K562 (cell line): ENCODE data around the gene LY6G6D. TPM values are rescaled to one million over a fixed set of nuclear protein-coding genes. Genes with fewer than 3 reads are reported as not detected.

ENCODE experiments used
- ATAC-seq: fragments of 200-7000 bp; cut with Tn5 transposase; 3 replicates; pipeline ENCODE4 v1.9.1; 2020; ENCODE audit warnings: moderate library complexity
- BruUV-seq: library from RNA; stranded (reverse); fragments of 400-500 nt; replicated peaks from 2 replicates; lab custom pipeline; 2021; lab: Mats Ljungman, UMichigan
- CTCF ChIA-PET: fragments of 300-600 bp; formaldehyde crosslinking; extraction: SDS; loops from one replicate; lab custom pipeline; 2021; ENCODE audit warnings: low intra/inter-chr PET ratio; lab: Yijun Ruan, JAX
- POLR2A ChIA-PET: fragments of 300-600, 350-650 bp; sonication (Branson Sonifier 250); formaldehyde crosslinking; extraction: SDS; loops from one replicate; lab custom pipeline; 2021; ENCODE audit warnings: antibody characterized with exemption, inconsistent platforms; lab: Yijun Ruan, JAX
- DNase-seq, 4 experiments: peaks; one replicate each; pipeline versions ENCODE4 v3.0.0 to v3.0.0-alpha.2; 2011 to 2018; ENCODE audit warnings: low spot score in 3 of 4, mixed read lengths in 3 of 4; ENCODE audit errors: extremely low read depth in 1 of 4
- FAIRE-seq: peaks from 2 replicates; lab custom pipeline; 2011; peaks lifted over from hg19 to GRCh38; lab: Jason Lieb, UNC
- H2AFZ ChIP-seq: 2 replicates; pipeline ENCODE4 v1.6.0; 2011; ENCODE audit warnings: low read depth, low read length, control low read depth, inconsistent platforms
- H3K27ac ChIP-seq: fragments of 200-600 bp; 3 replicates; pipeline ENCODE4 v1.8.0; 2011; ENCODE audit warnings: low read depth, mild to moderate bottlenecking, control low read depth, inconsistent platforms, low read length, moderate library complexity, mixed read lengths; ENCODE audit errors: extremely low read depth
- H3K27me3 ChIP-seq, 2 experiments: fragments of 300-600 bp in 1 of 2; 2 replicates in 1 of 2; 3 replicates in 1 of 2; pipeline versions ENCODE4 v1.6.0 to v1.8.0; 2011; ENCODE audit warnings: inconsistent platforms in 2 of 2, low read length in 2 of 2, mild to moderate bottlenecking in 1 of 2, mixed read lengths in 1 of 2, moderate library complexity in 1 of 2; ENCODE audit not compliant: control insufficient read depth in 2 of 2, insufficient read depth in 2 of 2
- H3K36me3 ChIP-seq: fragments of 300-600 bp; 3 replicates; pipeline ENCODE4 v1.8.0; 2011; ENCODE audit warnings: mild to moderate bottlenecking, low read length, inconsistent platforms; ENCODE audit not compliant: control insufficient read depth, insufficient read depth
- H3K4me1 ChIP-seq, 2 experiments: fragments of 200-600 bp in 1 of 2; replicated peaks in 1 of 2; 2 replicates in 1 of 2; 3 replicates in 1 of 2; pipeline versions ENCODE4 v1.5.1 to v1.8.0; 2011; ENCODE audit warnings: inconsistent platforms in 2 of 2, low read length in 2 of 2, mild to moderate bottlenecking in 1 of 2, mixed read lengths in 1 of 2, moderate library complexity in 1 of 2; ENCODE audit not compliant: control insufficient read depth in 2 of 2, insufficient read depth in 2 of 2
- H3K4me2 ChIP-seq: 2 replicates; pipeline ENCODE4 v1.6.1; 2011; ENCODE audit warnings: low read length, control low read depth, inconsistent platforms, mixed read lengths; ENCODE audit not compliant: insufficient read depth
- H3K4me3 ChIP-seq: fragments of 200-600 bp; sonication (generic), shearing (Covaris generic); 2 replicates; pipeline ENCODE4 v1.5.1; 2016; ENCODE audit warnings: control low read depth, inconsistent platforms
- H3K79me2 ChIP-seq: fragments of 200-600 bp; 3 replicates; pipeline ENCODE4 v1.8.0; 2011; ENCODE audit warnings: low read length, inconsistent platforms; ENCODE audit not compliant: control insufficient read depth, insufficient read depth
- H3K9ac ChIP-seq, 2 experiments: 2 replicates each; pipeline versions ENCODE4 v1.6.0 to v1.6.1; 2011; ENCODE audit warnings: low read depth in 2 of 2, low read length in 2 of 2, control low read depth in 1 of 2, inconsistent platforms in 1 of 2, mild to moderate bottlenecking in 1 of 2, mixed read lengths in 1 of 2; ENCODE audit not compliant: insufficient read depth in 1 of 2
- H3K9me1 ChIP-seq: one replicate; pipeline ENCODE4 v1.6.0; 2011; ENCODE audit warnings: inconsistent platforms, mild to moderate bottlenecking, low read length, moderate library complexity; ENCODE audit not compliant: control insufficient read depth, insufficient read depth
- H3K9me3 ChIP-seq: replicated peaks from 2 replicates; pipeline ENCODE4 v1.5.1; 2011; ENCODE audit warnings: low read depth, low read length, inconsistent platforms; ENCODE audit not compliant: control insufficient read depth, insufficient read depth
- H4K20me1 ChIP-seq: replicated peaks from 2 replicates; pipeline ENCODE4 v1.6.1; 2011; ENCODE audit warnings: low read length, inconsistent platforms, mixed read lengths; ENCODE audit not compliant: control insufficient read depth, insufficient read depth
- ATF7 ChIP-seq: fragments of 450-650 bp; IDR thresholded peaks from 2 replicates; pipeline ENCODE4 v1.7.1; 2014; ENCODE audit warnings: mild to moderate bottlenecking, moderate library complexity
- CREBBP ChIP-seq: IDR thresholded peaks from one replicate; pipeline ENCODE4 v1.6.1; 2012; ENCODE audit warnings: low read depth, mild to moderate bottlenecking, control low read depth, inconsistent platforms, low read length
- CTBP1 ChIP-seq: fragments of 450-650 bp; IDR thresholded peaks from 2 replicates; pipeline ENCODE4 v1.6.1; 2016; ENCODE audit warnings: borderline replicate concordance
- FOXK2 ChIP-seq, 2 experiments: fragments of 450-650 bp; IDR thresholded peaks in 1 of 2; conservative IDR thresholded peaks in 1 of 2; 2 replicates each; pipeline ENCODE4 v1.6.1; 2016; ENCODE audit warnings: low read depth in 2 of 2, mild to moderate bottlenecking in 1 of 2
- GATA2 ChIP-seq: sonication (generic); formaldehyde crosslinking; IDR thresholded peaks from 2 replicates; pipeline ENCODE4 v1.4.0; 2020; ENCODE audit warnings: mild to moderate bottlenecking, missing genetic modification reagents
- HIVEP1 ChIP-seq: fragments of 250-450 bp; sonication (Bioruptor Pico); IDR thresholded peaks from 2 replicates; pipeline ENCODE4 v1.4.0; 2020; ENCODE audit warnings: mild to moderate bottlenecking
- JUND ChIP-seq, 2 experiments: IDR thresholded peaks; 2 replicates in 1 of 2; 3 replicates in 1 of 2; pipeline ENCODE4 v1.6.1; 2011; ENCODE audit warnings: borderline replicate concordance in 2 of 2, low read depth in 2 of 2, low read length in 2 of 2, improper control_type of control experiment in 1 of 2, missing biosample characterization in 1 of 2, missing genetic modification characterization in 1 of 2, missing genetic modification reagents in 1 of 2
- MTA1 ChIP-seq: fragments of 450-650 bp; IDR thresholded peaks from 2 replicates; pipeline ENCODE4 v1.6.1; 2017; ENCODE audit warnings: borderline replicate concordance
- TOE1 ChIP-seq, 2 experiments: fragments of 450-650 bp in 1 of 2; sonication (generic) in 1 of 2; formaldehyde crosslinking in 1 of 2; IDR thresholded peaks; 2 replicates each; pipeline versions ENCODE4 v1.7.1 to v1.8.0; 2016 to 2022; ENCODE audit warnings: borderline replicate concordance in 2 of 2, mild to moderate bottlenecking in 2 of 2, antibody characterized with exemption in 1 of 2, inconsistent platforms in 1 of 2, low read depth in 1 of 2, missing genetic modification reagents in 1 of 2, moderate library complexity in 1 of 2
- ZEB2 ChIP-seq: fragments of 450-650 bp; IDR thresholded peaks from 2 replicates; pipeline ENCODE4 v1.6.1; 2016
- ZNF121 ChIP-seq: sonication (generic); formaldehyde crosslinking; conservative IDR thresholded peaks from 2 replicates; pipeline ENCODE4 v1.8.0; 2022; ENCODE audit warnings: missing genetic modification reagents
- ZNF263 ChIP-seq: sonication (generic); formaldehyde crosslinking; IDR thresholded peaks from 2 replicates; pipeline ENCODE4 v1.8.0; 2022; ENCODE audit warnings: mild to moderate bottlenecking, missing genetic modification reagents, borderline replicate concordance
- WGBS: fragments of 100-300 bp; shearing (Covaris generic); methylation state at CpG from one replicate; pipeline ENCODE4 v1.1.6; 2016; ENCODE audit warnings: low coverage, mixed read lengths; ENCODE audit not compliant: insufficient coverage; ENCODE audit errors: missing lambda C conversion rate; 5-methylcytosine and 5-hydroxymethylcytosine counted together
- in situ Hi-C: fragments of 300-500 bp; cut with MboI; formaldehyde crosslinking; loops from 4 replicates; pipeline ENCODE4 v1.15.0; 2018; ENCODE audit warnings: inconsistent platforms, mixed read lengths
- intact Hi-C: fragments of 100-400 bp; cut with micrococcal nuclease; formaldehyde crosslinking; loops from 2 replicates; pipeline ENCODE4 v1.14.2; 2022
- polyA plus RNA-seq, 8 experiments: library from polyadenylated mRNA; depleted of rRNA in 4 of 8; stranded (reverse) in 5 of 8; unstranded in 3 of 8; fragments of >200 nt; fragmentation: Nextera tagmentation in 2 of 8; fragmentation: Illumina TruSeq in 1 of 8; extraction: Ambion mirVana in 2 of 8; extraction: Trizol in 1 of 8; gene quantifications; 2 replicates each; pipeline versions ENCODE4 v1.2.1 to v1.2.3, GENCODE V29; 2011 to 2014; ENCODE audit warnings: inconsistent platforms in 1 of 8, missing spikeins in 1 of 8
- total RNA-seq, 7 experiments: library from RNA; depleted of rRNA in 6 of 7; stranded (reverse); fragments of >200 nt in 6 of 7; fragmentation: Illumina TruSeq in 2 of 7; extraction: Trizol in 2 of 7; gene quantifications; 2 replicates each; pipeline versions ENCODE4 v1.2.1 to v1.2.3, GENCODE V29; 2011 to 2021; ENCODE audit warnings: low replicate concordance in 1 of 7
- TF ChIP-seq, protein P1 (sequence below): IDR thresholded peaks from 2 replicates; pipeline ENCODE4 v1.6.1; 2014; ENCODE audit warnings: antibody characterized with exemption
- TF ChIP-seq, protein P2 (sequence below): sonication (generic); formaldehyde crosslinking; IDR thresholded peaks from 2 replicates; pipeline ENCODE4 v1.8.0; 2022; ENCODE audit warnings: mild to moderate bottlenecking, missing genetic modification reagents
- TF ChIP-seq, protein P3 (sequence below): sonication (generic); formaldehyde crosslinking; IDR thresholded peaks from 2 replicates; pipeline ENCODE4 v1.8.0; 2022; ENCODE audit warnings: mild to moderate bottlenecking, missing genetic modification reagents

Gene LY6G6D
- total and polyA plus RNA-seq, 9 of the 15 experiments (the other 6 are each of a cell fraction or from before 2014, with no cell fraction given) = 0.30 to 0.38 TPM; not detected in 7

- peaks cover 43% of the 10 kb centered on the region for H3K36me3 ChIP-seq
- intact Hi-C loops = no loop called here
- ChIA-PET CTCF (no interaction called here), POLR2A (interaction anchor here (0.6 to 7.7 kb wide), 9 partner anchors 10 to 81 kb away, joined by 3 to 108 read pairs (median 4); partner anchors contain the start of genes CLIC1, DDAH2, MSH5 and VARS1)
- no peak overlapping the region for H2AFZ ChIP-seq
- no peaks in the 10 kb centered on the region for H3K9me3 ChIP-seq
- no peak overlapping the region for H3K4me3 ChIP-seq
- H3K4me2 ChIP-seq = no peak overlapping the region
- H3K9ac ChIP-seq = peak overlapping the region in 1 of 2 experiments; percentile 3; a peak in 2 of 4 replicates
- H3K27me3 ChIP-seq = no peaks in the 10 kb centered on the region
- 63% methylated on average over 8 of the region's 8 CpGs for WGBS
- H3K27ac ChIP-seq = peak overlapping the region; percentile 37; the same call in 1 of the 3 replicates
- H3K9me1 ChIP-seq = peaks cover 4% of the 10 kb centered on the region
- peak; percentile 68 for FAIRE-seq
- H4K20me1 ChIP-seq = no peaks in the 10 kb centered on the region
- ATAC-seq = peak; percentile 18
- peaks cover 9 to 18% of the 10 kb centered on the region in 2 experiments for H3K4me1 ChIP-seq
- in situ Hi-C loops = no loop called here
- no peak for DNase-seq
- no peaks in the 10 kb centered on the region for H3K79me2 ChIP-seq
- TSS peak; percentile 12 for BruUV-seq
- TF ChIP-seq ZNF121 (CRISPR knock-in tag) = peak; percentile 67; the same call in 1 of the 2 replicates
- 0 out of 2 replicates have a peak, but pooled peaks have one; percentile 26 for TF ChIP-seq CTBP1
- peak; percentile 51; the same call in 1 of the 2 replicates for TF ChIP-seq JUND (IDR thresholded peaks at IDR 0.05; ENCODE audit: borderline replicate concordance, low read depth, low read length)
- TF ChIP-seq JUND (tag; IDR thresholded peaks at IDR 0.05; ENCODE audit: borderline replicate concordance, low read depth, low read length) = peak; percentile 55; the same call in 1 of the 3 replicates
- TF ChIP-seq, protein P1, sequence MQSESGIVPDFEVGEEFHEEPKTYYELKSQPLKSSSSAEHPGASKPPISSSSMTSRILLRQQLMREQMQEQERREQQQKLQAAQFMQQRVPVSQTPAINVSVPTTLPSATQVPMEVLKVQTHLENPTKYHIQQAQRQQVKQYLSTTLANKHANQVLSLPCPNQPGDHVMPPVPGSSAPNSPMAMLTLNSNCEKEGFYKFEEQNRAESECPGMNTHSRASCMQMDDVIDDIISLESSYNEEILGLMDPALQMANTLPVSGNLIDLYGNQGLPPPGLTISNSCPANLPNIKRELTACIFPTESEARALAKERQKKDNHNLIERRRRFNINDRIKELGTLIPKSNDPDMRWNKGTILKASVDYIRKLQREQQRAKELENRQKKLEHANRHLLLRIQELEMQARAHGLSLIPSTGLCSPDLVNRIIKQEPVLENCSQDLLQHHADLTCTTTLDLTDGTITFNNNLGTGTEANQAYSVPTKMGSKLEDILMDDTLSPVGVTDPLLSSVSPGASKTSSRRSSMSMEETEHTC = no peak
- TF ChIP-seq ATF7 = peak; percentile 69
- TF ChIP-seq ZNF263 = 0 out of 2 replicates have a peak, but pooled peaks have one; percentile 6
- peak; percentile 31; the same call in 1 of the 2 replicates for TF ChIP-seq GATA2 (CRISPR knock-in tag)
- TF ChIP-seq, protein P2, sequence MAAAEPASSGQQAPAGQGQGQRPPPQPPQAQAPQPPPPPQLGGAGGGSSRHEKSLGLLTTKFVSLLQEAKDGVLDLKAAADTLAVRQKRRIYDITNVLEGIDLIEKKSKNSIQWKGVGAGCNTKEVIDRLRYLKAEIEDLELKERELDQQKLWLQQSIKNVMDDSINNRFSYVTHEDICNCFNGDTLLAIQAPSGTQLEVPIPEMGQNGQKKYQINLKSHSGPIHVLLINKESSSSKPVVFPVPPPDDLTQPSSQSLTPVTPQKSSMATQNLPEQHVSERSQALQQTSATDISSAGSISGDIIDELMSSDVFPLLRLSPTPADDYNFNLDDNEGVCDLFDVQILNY = peak; percentile 65; the same call in 1 of the 2 replicates
- TF ChIP-seq, protein P3, sequence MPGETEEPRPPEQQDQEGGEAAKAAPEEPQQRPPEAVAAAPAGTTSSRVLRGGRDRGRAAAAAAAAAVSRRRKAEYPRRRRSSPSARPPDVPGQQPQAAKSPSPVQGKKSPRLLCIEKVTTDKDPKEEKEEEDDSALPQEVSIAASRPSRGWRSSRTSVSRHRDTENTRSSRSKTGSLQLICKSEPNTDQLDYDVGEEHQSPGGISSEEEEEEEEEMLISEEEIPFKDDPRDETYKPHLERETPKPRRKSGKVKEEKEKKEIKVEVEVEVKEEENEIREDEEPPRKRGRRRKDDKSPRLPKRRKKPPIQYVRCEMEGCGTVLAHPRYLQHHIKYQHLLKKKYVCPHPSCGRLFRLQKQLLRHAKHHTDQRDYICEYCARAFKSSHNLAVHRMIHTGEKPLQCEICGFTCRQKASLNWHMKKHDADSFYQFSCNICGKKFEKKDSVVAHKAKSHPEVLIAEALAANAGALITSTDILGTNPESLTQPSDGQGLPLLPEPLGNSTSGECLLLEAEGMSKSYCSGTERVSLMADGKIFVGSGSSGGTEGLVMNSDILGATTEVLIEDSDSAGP (CRISPR knock-in tag) = 0 out of 2 replicates have a peak, but pooled peaks have one; percentile 14
- TF ChIP-seq TOE1 (IDR thresholded peaks at IDR 0.05; ENCODE audit: borderline replicate concordance) = no peak
- peak; percentile 76; the same call in 1 of the 2 replicates for TF ChIP-seq TOE1 (CRISPR knock-in tag; IDR thresholded peaks at IDR 0.05; ENCODE audit: borderline replicate concordance, low read depth)
- TF ChIP-seq MTA1 = no peak
- no peak for TF ChIP-seq CREBBP
- 0 out of 4 replicates have a peak, but pooled peaks of 1 of the 2 experiments have one; percentile 29 for TF ChIP-seq FOXK2 (conservative IDR thresholded peaks at IDR 0.05 in 1 of 2, IDR thresholded peaks at IDR 0.05 in 1 of 2; ENCODE audit: low read depth in 2 of 2)
- no peak for TF ChIP-seq HIVEP1
- TF ChIP-seq ZEB2 = peak; percentile 65
Observed at GRCh38 chr6:31749301-31750036, 34.3 kb downstream of the LY6G6D start.
